Colonic mucosa (tissue), 4 donors: ENCODE data around the gene THADA. TPM values are rescaled to one million over a fixed set of nuclear protein-coding genes. Genes with fewer than 3 reads are reported as not detected.
A peak's percentile ranks its signal among the peaks of the same experiment; 100 is the strongest.

Experiments
- DNase-seq: peaks from one replicate; pipeline ENCODE4 v3.0.0-alpha.2; 2020
- H3K27ac ChIP-seq: fragments of 200-600 bp; one replicate; pipeline ENCODE4 v1.8.0; 2021
- H3K27me3 ChIP-seq: fragments of 200-600 bp; one replicate; pipeline ENCODE4 v1.8.0; 2021
- H3K36me3 ChIP-seq: fragments of 200-600 bp; one replicate; pipeline ENCODE4 v1.8.0; 2021
- H3K4me1 ChIP-seq: fragments of 200-600 bp; one replicate; pipeline ENCODE4 v1.8.0; 2021; ENCODE audit warnings: mild to moderate bottlenecking
- H3K4me3 ChIP-seq: fragments of 200-600 bp; one replicate; pipeline ENCODE4 v1.8.0; 2021
- H3K9ac ChIP-seq, 2 donors: one replicate each; pipeline ENCODE4 v1.7.0; 2013; ENCODE audit warnings: control low read depth in 2 of 2, low read depth in 2 of 2, low read length in 2 of 2
- H3K9me3 ChIP-seq: fragments of 200-600 bp; one replicate; pipeline ENCODE4 v1.8.0; 2021
- intact Hi-C: fragments of 100-400 bp; cut with DNase I; formaldehyde crosslinking; loops from one replicate; pipeline ENCODE4 v1.14.1; 2022
- total RNA-seq, 2 donors: library from RNA; stranded (reverse); fragmentation: NEBNext Ultra II Directional in 1 of 2; extraction: Animal tissue kit (Norgen Biotek cat#: 25700) in 1 of 2; gene quantifications; one replicate each; pipeline ENCODE4 v1.2.1, GENCODE V29; 2021
- TF ChIP-seq, protein P1 (sequence below): fragments of 200-600 bp; IDR thresholded peaks from one replicate; pipeline ENCODE4 v1.8.0; 2022; ENCODE audit warnings: antibody characterized with exemption, mild to moderate bottlenecking
- donor health status: healthy.
- donor health status: DM: no; HTN: no; CAD: no.
- donor health status: DM: no; HTN: no; CAD: no.

THADA gene
- total RNA-seq, 2 donors from 2014 or later, result 14.6 to 31.4 TPM

DNA sequence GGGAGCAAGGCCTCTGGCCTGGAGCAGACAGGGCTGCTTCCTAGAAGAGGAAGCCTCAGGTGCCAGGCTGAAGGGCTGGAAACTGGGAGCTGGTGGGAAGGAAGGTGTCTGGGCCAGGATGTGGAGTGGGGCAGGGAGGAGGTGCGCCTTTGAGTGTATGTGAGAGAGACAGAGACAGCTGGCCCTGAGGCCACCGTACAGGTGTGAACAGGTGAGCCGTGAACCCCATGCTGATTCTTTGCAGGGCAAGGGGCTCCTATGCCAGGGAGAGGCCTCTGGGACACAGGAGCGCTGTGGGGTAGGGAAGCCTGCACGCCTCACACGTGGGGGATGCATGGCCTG lies 385.7 kb downstream of the THADA start:
- Histone ChIP-seq H3K9me3 (no peaks in the 10 kb centered on the region), H3K27me3 (no peaks in the 10 kb centered on the region), H3K27ac (peak overlapping the region; percentile 17), H3K4me3 (no peak overlapping the region), H3K9ac (peak overlapping the region in 1 of 2 donors; percentile 35), H3K36me3 (no peaks in the 10 kb centered on the region), H3K4me1 (peaks cover 7% of the 10 kb centered on the region)
- no peak for DNase-seq
- intact Hi-C loops, result no loop called here
- TF ChIP-seq, protein P1, sequence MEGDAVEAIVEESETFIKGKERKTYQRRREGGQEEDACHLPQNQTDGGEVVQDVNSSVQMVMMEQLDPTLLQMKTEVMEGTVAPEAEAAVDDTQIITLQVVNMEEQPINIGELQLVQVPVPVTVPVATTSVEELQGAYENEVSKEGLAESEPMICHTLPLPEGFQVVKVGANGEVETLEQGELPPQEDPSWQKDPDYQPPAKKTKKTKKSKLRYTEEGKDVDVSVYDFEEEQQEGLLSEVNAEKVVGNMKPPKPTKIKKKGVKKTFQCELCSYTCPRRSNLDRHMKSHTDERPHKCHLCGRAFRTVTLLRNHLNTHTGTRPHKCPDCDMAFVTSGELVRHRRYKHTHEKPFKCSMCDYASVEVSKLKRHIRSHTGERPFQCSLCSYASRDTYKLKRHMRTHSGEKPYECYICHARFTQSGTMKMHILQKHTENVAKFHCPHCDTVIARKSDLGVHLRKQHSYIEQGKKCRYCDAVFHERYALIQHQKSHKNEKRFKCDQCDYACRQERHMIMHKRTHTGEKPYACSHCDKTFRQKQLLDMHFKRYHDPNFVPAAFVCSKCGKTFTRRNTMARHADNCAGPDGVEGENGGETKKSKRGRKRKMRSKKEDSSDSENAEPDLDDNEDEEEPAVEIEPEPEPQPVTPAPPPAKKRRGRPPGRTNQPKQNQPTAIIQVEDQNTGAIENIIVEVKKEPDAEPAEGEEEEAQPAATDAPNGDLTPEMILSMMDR, result no peak

DNA sequence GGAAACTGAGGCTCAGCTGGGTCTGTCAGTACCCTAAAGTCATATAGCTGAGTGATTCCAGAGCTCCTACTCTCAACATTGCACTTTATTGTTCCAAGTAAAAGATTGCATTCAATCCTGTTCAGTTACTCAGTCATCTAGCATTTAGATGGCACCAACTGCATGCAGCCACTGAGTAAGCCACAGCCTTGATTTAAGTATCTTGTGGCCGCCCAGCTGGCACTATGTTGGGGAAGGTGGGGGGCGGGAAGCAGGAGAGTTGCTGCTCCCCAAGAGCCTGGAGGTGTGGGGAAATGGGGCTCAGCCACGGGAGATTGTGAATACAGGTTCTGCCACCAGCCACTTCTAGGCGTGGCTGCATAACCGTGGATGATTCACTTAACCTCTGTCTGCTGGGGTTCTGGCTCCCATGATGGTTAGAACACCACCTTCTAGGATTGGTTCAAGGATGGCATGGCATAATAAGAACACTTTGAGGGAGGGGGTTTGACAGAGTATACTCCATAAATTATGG lies 386.6 kb downstream of the THADA start:
- intact Hi-C loops, result no loop called here

DNA sequence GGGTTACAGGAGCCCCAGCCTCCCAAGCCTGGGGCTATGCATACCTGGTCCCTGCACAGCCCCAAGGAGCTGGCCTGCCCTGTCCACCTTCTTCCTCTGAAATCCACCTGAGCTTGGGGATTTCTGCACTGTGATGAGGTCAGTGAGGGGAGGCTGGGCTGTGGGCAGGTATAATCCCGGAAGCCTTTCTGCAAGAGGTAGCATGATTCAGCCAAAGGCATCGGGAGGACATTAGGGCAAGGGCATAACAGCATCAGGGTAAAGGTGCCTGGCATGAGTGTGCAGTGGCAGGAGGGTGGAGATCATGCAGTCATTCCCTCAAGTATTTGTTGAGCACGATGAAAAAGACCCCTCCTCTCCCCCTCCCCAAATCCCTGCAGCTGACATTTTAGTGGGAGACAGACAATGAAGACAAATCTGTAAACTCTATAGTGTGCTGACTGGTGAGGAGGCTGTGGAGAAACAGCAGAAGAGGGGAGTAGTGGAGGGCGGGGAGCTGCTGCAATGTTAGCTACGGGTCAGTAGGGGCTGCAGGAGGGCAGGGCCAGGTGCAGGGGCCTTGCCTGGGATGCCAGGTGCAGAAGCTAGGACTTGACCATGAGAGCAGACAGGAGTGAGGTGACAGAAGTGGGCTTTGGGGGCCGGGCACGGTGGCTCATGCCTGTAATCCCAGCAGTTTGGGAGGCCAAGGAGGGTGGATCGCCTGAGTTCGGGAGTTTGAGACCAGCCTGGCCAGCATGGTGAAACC lies 388.1 kb downstream of the THADA start:
- Histone ChIP-seq H3K27me3 (no peaks in the 10 kb centered on the region), H3K27ac (no peak overlapping the region), H3K4me1 (peaks cover 7% of the 10 kb centered on the region), H3K4me3 (no peak overlapping the region), H3K36me3 (no peaks in the 10 kb centered on the region), H3K9ac (no peak overlapping the region), H3K9me3 (no peaks in the 10 kb centered on the region)
- intact Hi-C loops, result no loop called here
- TF ChIP-seq, protein P1, result no peak
- DNase-seq, result peak; percentile 21

More for the DNA sequence above, 386.6 kb downstream of the THADA start:
- Histone ChIP-seq H3K36me3 (no peaks in the 10 kb centered on the region), H3K9ac (no peak overlapping the region), H3K27ac (no peak overlapping the region), H3K4me1 (peaks cover 7% of the 10 kb centered on the region), H3K9me3 (no peaks in the 10 kb centered on the region), H3K27me3 (no peaks in the 10 kb centered on the region), H3K4me3 (no peak overlapping the region)
- no peak for DNase-seq
- TF ChIP-seq, protein P1, result no peak

DNA sequence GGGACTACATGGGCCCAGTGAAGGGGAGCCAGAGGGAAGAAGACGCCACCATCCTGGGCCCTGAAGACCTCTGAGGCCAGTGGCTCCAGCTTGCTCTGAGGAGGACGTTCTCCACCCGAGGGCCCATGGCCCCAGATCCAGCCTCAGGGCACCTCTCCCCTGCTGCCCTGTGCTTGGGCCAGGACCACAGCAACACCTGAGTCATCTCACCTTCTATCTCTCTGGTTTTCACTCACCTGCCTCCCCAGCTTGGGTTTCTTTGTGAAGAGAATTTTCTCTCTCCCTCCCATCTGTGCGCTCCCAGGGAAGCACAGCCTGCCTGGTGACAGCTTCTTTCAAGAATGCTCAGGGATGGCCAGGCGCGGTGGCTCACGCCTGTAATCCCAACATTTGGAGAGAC lies 389.2 kb downstream of the THADA start:
- Histone ChIP-seq H3K9me3 (no peaks in the 10 kb centered on the region), H3K27me3 (no peaks in the 10 kb centered on the region), H3K4me3 (no peak overlapping the region), H3K36me3 (no peaks in the 10 kb centered on the region), H3K27ac (no peak overlapping the region), H3K9ac (no peak overlapping the region), H3K4me1 (peaks cover 7% of the 10 kb centered on the region)
- TF ChIP-seq, protein P1, result no peak
- intact Hi-C loops, result no loop called here
- DNase-seq, result no peak

DNA sequence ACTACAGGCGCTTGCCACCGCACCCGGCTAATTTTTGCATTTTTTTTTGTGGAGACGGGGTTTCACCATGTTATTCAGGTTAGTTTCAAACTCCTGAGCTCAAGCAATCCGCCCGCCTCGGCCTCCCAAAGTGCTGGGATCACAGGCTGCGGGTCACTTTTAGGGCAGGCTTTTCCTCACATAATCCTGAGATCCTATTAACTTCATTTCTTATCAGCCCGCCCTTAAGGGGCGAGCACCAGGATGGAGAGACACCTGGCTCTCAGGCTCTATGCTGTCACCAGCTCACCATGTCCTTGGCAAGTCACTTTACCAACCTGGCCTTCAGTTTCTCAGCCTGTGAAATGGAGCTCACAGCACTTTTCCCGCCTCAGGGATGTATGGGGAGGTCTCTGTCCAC lies 392.5 kb downstream of the THADA start:
- H3K36me3 ChIP-seq, result no peaks in the 10 kb centered on the region
- H3K4me3 ChIP-seq, result no peak overlapping the region
- no peaks in the 10 kb centered on the region for H3K9me3 ChIP-seq
- H3K9ac ChIP-seq, result no peak overlapping the region
- intact Hi-C loops, result no loop called here
- DNase-seq, result no peak
- no peaks in the 10 kb centered on the region for H3K27me3 ChIP-seq
- TF ChIP-seq, protein P1, result no peak
- no peak overlapping the region for H3K27ac ChIP-seq
- H3K4me1 ChIP-seq, result no peaks in the 10 kb centered on the region
